K562 (cell line): ENCODE measurements around the gene C19orf67.

Experiments
- KDM1A ChIP-seq, 2 experiments: fragments of 450-650 bp; IDR thresholded peaks; 2 replicates each; pipeline ENCODE4 v1.6.1; 2016; ENCODE audit warnings: mild to moderate bottlenecking in 2 of 2
- NRF1 ChIP-seq, 2 experiments: fragments of 450-650 bp; IDR thresholded peaks in 1 of 2; conservative IDR thresholded peaks in 1 of 2; 2 replicates each; pipeline ENCODE4 v1.6.1; 2014; ENCODE audit warnings: mild to moderate bottlenecking in 2 of 2

DNA sequence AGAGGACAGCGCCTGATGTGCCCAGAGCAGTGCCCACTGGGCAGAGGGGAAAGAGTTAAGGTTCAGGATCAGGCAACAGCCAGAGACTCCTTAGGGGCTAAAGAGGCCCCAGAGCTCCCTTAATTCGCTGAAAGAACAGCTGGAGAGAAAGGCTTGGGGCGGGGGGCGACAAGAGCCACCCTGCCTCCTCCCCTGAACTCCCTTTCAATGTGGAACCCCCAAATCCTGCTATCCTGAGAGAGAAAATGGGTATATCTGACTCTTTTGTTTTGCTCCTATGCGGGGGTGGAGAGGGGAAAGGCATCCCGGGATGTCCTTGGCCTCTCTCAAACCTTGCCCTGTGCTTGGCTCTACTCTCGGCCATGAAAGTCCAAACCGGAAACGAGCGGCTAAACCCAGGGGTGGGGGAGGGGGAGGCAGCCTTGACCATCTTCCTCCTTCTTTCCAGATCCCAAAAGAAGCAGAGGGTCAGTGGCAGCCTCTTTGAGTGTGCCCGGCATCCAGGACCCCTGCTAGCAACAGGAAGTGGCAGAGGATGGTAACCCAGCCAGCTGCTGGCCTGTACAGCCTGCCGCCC, 27.3 kb upstream of the C19orf67 start:
- no peak for TF ChIP-seq NRF1 (conservative IDR thresholded peaks at IDR 0.05 in 1 of 2, IDR thresholded peaks at IDR 0.05 in 1 of 2)
- no peak for TF ChIP-seq KDM1A (IDR thresholded peaks at IDR 0.05)
